ENCODE measurements around the gene EHD4.

EHD4 gene

DNA sequence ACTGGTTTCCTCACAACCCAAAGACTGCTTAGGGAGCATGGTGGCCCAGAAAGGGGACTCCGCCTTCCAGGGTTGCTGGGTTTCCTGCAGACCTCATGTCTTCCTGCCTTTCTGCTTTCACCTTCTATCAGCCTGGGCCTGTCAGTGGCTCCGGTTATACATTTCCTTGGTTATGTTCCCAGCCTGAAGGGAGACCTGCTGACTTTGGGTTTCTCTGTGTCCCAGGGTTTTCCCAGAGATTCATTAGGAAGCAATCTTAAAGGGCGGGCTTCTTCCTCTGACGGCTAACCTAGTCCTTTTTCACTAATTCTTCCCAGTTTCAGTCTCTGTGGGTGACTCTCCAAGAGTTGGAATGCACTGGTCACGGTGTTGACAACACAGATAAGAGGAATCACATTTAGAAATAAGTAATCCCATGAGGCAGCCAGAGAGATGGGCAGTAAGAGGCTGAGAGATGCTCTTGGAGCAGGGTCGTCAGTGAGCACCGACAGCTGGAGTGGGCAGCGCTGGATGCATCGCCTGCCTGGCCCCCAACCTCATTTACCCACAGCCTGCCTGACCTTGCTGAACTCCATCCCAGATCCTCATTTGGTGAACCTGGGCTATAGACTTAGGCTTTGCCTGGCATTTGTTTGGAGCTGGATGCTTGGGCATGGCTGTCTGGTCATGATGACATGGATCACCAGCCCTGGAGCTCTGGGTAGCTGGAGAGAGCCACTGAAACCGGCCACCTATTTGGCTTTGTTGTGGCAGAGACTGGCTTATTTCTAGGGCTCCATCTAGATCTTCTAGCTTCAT, 10.0 kb upstream of the EHD4 start:
- DNase-seq (ENCODE audit: low read depth), result no peak
- H3K4me3 ChIP-seq (ENCODE audit: low read depth, low read length), result no peak overlapping the region

DNA sequence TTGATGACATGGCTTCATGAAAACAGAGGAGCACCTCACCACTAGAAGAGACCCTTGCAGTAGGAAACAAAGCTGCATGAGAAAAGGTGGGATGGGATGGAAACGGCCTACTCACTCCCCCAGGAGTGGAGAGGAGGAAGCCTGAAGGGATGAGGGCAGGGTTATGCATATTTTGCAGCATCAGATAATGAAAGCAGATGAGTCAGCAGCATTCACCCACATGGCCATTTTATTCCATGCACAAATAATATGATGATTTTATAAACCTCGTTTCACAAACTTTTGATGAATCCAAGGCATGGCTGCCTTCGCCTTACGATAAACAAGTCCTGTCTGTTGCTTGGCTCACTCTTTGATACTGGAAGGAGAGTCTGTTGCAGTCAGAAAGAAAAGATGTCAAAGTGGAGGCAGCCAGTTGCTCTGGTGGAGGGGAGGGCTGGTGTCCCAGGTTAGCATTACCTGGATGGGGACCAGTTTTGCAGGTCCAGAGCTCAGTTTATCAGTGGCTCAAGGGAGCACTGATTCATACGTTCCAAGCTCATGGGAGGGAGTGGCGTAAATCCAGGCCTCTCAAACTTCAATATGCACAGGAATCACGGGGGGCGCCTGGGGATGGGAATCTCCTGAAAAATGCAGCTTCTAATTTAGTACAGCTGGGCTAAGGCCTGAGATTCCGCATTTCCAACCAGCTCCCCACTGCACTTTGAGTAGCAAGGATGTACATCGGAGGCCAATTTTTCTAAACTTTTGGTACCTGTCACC, 9.2 kb upstream of the EHD4 start:
- DNase-seq (ENCODE audit: low read depth), result no peak
- H3K4me3 ChIP-seq (ENCODE audit: low read depth, low read length), result no peak overlapping the region

DNA sequence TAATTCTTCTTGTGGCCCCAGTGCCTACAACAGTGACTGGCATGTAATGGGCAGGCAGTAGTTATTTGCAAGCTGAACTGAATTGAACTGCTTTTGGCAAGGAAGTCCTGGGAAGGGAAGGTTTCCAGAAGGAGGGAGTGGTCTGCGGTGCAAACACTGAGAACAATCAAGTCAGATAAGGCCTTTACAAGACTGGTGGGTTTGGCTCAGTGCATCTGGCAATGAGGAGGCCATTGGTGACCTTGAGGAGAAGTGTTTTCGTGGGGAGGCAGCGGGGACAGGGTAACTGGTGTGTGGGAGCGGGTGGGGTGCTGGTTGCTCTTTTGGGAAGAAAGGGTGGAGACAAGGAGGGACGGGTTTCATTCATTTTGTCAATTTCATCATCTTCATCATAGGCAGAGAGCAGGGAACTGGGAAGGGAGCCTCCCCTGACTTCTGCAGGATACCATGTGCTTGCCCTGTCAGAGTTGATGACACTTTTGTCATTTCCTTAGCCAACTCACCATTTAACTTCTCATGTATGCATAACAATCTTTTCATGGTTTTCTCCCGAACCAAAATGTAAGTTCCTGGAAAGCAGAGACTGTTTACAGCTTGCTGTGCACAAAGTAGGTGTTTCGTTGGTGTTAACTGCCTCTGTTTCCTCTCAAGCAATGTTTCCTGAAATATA, 8.4 kb upstream of the EHD4 start:
- H3K4me3 ChIP-seq (ENCODE audit: low read depth, low read length), result no peak overlapping the region

DNA sequence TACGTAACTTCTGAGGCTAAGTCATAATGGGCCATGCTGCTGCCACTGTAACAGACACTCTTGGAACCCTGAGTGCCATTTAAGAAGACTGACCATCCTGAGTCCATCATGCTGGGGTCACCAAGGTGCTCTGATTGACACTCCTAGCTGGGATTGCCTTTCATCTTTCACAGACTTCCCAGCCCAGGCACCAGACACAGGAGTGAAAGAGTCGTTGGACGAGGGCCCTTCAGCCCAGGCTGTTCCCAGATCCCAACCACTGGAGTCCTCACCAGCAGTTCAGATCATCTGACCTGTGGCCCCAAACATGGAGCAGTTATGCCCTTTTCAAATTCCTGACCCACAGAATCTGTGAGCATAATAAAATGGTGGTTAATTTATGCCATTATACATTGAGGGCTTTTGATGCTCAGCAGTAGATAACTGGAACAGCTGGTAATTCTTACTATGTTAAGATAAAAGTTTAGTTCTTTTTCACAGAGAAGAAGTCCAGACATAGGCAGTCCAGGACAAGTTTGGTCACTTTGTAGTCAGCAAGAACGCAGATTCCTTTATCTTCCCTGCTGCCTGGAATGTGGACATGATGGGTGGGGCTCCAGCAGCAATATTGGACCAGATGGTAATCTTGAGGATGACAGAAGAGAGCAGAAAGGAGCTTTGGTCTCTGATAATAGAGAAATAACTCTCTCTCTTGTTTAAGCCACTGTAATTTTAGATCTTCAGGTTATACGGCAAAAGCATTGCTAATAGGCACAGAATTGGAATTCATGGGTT, 7.3 kb upstream of the EHD4 start:
- no peak for DNase-seq (ENCODE audit: low read depth)
- H3K4me3 ChIP-seq (ENCODE audit: low read depth, low read length), result no peak overlapping the region

More for the DNA sequence above, 8.4 kb upstream of the EHD4 start:
- DNase-seq (ENCODE audit: low read depth), result no peak

DNA sequence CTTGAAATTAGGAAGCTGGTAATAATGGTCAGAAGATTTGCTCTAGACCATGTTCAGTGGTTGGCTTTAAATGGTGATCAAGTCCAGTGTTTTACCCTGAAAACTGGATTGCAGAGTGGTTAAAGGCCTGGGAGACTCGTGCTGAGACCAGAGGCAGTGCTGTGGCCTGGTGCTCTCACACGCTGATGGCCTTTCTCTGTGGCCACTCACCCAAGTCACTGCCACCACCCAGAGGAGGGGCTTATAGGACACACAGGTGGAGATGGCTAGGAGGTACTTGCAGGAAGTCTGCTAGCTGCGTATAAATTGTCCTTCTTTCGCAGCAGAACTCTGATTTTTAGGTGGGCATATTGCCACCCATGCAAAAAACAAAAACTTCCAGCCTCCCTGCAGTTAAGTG, 6.2 kb upstream of the EHD4 start:
- no peak overlapping the region for H3K4me3 ChIP-seq (ENCODE audit: low read depth, low read length)
- DNase-seq (ENCODE audit: low read depth), result no peak

DNA sequence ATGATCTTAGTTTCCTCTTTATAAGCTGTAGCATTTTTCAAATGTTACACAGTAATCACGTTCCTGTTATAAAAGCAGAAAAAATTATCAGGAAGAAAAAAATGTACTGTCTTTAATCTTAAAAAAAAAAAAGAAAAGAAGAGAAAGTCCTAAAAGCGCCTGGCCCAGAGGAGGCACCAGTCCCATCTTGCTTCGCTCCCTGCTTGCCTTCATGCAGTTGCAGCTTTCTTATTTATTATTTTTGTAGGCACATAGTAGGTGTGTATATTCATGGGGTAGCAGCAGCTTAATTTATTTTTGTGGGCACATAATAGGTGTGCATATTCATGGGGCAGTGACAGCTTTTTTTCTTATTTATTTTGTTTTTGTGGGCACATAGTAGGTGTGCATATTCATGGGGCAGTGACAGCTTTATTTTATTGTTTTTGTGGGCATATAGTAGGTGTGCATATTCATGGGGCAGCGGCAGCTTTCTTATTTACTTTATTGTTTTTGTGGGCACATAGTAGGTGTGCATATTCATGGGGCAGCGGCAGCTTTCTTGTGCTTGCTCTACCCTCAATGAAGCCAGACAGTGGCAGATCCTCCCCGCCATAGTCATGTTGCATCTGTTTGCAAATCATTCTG, 5.5 kb upstream of the EHD4 start:
- no peak for DNase-seq (ENCODE audit: low read depth)
- no peak overlapping the region for H3K4me3 ChIP-seq (ENCODE audit: low read depth, low read length)

DNA sequence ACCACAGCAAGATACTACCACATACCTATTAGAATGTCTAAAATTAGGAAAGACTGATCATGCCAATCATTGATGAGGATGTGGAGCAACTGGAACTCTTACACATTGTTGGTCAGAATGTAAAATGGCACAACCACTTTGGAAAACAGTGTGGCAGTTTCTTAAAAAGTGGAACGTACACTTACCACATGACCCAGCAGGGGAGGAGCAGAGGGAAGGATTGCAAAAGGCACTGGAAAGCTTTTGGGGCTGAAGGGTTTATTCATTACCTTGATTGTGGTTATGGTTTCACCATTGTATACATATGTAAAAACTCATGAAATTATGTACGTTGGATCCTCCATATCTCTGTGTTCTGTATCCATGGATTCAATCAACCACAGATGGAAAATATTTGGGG, 3.3 kb upstream of the EHD4 start:
- H3K4me3 ChIP-seq (ENCODE audit: low read depth, low read length), result no peak overlapping the region
- no peak for DNase-seq (ENCODE audit: low read depth)

DNA sequence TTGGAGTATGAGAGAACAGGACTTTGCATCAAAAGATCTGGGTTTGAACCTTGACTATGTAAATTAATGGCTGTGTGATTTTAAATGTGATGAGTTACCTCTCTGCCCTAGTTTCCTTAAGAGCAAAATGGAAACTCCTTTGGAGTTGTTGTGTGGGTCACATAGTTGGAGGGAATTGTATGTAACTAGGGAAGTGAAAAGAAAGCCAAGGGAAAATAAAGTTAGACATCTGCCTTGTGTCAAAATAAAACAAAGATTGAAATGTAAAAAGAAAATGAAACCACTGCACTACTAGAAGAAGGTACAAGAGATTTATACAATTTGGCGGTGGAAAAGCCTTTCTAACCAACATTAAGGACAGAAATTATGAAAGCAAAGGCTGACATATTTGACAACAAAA, 1.7 kb upstream of the EHD4 start:
- no peak overlapping the region for H3K4me3 ChIP-seq (ENCODE audit: low read depth, low read length)
- no peak for DNase-seq (ENCODE audit: low read depth)

DNA sequence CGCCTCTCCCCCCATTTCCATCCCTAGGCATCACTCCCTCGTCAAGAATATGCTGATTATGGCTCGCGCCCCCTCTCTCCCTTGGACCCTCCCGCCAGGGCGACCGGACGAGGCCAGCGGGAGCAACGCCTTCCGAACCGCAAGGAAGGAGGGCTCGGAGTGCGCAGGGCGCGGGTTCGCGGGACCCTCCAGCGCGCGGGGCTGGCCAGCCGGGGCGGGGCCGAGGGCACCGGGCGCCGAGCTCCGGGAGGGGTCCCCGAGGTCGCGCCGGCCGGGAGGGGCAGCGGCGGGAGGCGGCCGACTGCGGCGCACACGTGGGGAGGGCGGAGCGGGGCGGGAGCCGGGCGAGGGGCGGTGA, 483 bp downstream of the EHD4 start:
- no peak for DNase-seq (ENCODE audit: low read depth)
- H3K4me3 ChIP-seq (ENCODE audit: low read depth, low read length), result peak overlapping the region; percentile 77

DNA sequence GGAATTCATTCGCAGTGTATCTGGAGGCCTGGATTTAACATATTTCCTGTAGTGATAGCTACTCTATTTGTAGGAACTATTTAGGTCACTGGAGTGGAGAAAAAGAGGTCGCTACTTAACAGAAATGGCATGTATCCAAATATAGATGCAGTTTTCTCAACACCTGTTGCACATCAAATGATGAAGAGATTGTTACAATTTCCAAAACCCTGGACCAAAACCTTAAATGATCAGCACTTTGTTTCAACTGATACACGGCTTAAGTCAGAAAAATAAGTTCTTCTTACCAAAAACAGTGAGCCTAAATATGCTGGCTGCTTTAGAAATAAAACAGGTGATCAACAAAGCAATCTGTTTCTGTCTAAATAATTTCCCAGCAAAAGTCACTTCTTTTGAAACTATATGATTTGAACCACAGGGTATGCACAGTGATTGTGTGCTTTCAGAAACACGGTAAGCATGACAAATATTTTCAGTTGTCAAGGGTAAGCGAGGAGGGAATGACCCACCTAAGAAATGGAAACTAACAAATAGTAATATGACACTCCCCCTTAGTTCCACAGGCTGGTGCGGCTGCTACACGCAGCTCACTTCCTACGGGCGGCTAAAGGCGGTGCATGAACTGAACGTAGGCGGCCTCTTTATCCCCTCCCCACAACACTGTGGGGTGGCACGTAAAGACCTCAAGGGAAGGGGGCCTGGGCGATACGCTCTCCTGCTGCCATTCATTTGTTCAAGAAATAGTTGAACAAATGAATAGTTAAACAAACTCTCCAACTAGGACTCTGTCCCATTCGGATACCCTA, 1.1 kb downstream of the EHD4 start:
- H3K4me3 ChIP-seq (ENCODE audit: low read depth, low read length), result peak overlapping the region; percentile 77
- DNase-seq (ENCODE audit: low read depth), result no peak

DNA sequence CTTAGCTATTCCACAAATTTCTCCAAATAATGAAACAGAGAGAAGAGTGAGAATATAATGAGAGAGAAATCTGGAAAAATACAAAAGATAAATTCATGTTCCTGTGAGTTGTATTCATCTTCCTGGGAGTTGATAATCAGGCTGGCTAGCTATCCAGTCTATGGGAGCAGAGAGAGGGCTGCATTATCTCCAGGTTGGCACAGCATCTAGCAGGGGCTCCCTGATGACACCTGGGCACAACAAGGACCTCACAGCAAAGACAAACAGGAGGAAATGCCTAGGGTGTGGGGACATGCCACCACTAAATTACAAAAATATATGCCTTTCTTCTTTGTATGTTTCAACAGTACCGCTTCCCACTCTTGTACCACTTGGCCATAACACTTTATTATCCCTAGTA, 1.9 kb downstream of the EHD4 start:
- H3K4me3 ChIP-seq (ENCODE audit: low read depth, low read length), result no peak overlapping the region
- no peak for DNase-seq (ENCODE audit: low read depth)

DNA sequence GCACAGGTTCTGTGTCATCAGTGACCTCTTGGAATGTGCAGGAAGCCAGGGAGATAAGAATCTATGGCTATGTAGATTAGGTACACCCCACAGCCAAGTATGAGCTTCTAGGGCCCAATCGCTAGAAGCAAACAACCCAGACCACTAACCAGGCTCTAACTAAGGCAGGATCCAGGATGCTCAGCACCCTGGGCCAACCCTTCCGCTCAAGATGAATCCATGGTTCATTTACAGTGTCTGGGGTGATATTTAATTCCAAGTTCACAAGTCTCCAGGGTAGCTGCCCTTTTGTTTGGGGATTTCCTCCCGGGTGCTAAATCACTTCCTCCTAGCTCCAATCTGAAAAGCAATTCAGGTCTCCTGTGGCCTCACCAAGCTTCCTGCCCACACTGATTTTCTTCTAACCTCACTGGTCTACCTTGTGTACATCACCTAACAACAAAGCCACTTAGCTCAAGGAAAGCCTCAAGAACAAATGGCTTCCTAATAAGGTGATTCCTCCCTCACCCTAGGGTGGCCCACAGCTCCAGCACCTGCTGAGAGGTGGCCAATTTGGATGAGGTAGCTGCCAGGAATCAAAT, 2.4 kb downstream of the EHD4 start:
- no peak overlapping the region for H3K4me3 ChIP-seq (ENCODE audit: low read depth, low read length)
- no peak for DNase-seq (ENCODE audit: low read depth)

DNA sequence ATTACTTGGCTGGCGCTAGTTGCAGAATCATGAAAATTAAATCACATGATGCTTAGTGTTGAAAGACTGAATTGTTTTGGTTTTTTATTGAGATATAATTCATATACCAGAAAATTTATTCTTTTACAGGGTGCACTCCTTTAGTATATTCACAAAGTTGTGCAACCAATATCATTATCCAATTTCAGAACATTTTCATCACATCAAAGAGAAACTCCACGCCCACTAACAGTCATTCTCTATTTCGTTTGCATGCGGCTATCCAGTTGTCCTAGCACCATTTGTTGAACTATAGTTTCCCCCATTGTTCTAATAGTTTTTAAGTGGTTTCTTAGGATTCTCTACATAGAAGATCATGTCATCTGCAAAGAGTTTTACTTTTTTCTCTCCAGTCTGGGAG, 3.7 kb downstream of the EHD4 start:
- DNase-seq (ENCODE audit: low read depth), result no peak
- H3K4me3 ChIP-seq (ENCODE audit: low read depth, low read length), result no peak overlapping the region

DNA sequence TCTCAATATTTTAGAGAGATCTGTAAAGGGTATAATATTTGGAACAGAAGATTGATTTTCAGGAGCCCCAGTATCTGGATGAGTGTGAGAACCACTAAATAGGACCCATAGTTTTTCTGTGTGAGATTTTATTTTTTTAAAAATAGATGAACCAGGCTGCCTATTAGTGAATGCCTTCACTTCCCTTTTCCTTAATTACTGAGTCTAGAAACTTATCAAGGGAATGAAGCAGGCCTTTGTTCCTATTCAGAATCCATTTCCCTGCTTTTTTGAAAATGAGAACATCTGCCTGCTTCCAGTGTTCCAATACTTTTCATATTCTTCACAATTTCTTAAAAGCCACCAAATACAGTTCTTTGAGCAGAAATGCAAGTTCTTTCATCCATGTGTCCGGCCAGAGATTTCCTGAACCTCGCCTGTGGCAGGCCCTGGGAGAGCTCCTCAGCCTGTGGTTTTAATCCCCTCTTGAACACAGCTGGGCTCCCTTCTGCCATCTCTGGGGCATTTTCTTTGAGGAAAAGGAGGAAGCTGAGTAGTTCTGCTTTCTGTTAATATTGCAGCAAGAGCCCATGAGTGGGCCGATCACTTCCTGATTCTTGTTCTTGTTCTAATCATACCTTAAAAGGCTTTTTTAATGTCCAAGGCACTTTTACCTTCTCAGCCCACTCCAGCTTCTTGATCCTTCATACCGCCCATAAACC, 4.7 kb downstream of the EHD4 start:
- DNase-seq (ENCODE audit: low read depth), result peak; percentile 36
- H3K4me3 ChIP-seq (ENCODE audit: low read depth, low read length), result no peak overlapping the region

DNA sequence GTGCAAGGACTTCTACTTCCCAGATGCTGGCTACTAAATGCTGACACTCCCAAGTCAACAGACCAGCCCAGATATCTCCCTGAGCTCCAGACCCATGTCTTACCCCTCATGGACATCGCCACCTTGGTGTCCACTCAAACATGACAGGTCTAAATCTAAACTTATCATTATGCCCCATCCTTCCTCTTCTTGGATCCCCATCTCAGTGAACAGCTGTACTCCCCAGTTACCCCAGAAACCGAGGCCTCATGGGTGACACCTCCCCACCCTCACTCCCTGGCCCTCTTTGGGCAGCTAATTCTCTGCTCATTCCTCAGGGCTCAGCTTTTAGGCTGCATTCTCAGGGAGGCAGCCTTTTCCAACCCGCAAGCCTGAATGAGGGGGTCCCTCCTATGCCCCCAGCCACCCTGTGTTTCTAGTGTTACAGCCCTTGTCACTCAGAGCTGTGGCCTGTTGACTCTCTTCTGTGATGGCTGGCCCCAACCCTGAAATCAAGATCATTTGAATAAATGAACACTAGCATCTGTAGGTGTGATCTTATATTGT, 5.4 kb downstream of the EHD4 start:
- H3K4me3 ChIP-seq (ENCODE audit: low read depth, low read length), result no peak overlapping the region
- DNase-seq (ENCODE audit: low read depth), result no peak

DNA sequence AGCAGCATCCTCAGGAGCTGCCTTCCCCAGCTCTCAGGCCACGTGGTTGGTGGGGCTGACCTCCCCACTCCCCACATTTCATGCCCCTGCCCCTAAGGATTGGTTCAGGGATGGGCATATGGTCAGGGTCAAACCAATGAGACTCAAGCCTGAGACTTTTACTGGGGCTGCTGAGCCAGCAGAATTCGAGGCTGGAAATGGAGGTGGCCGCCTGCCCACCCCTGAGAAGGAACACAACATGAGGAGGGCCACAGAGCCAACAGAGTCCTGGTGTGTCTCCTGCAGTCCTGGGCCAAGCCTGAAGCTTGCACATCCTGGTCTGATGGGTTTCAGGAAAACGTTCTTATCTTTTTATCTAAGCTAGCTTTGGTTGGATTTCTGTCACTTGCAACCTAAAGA, 5.9 kb downstream of the EHD4 start:
- no peak for DNase-seq (ENCODE audit: low read depth)

More for the DNA sequence above, 5.9 kb downstream of the EHD4 start:
- no peak overlapping the region for H3K4me3 ChIP-seq (ENCODE audit: low read depth, low read length)

Measured in skeletal muscle cell (primary cell).